ENCODE results near the gene ATP1A2. TPM values are rescaled to one million over a fixed set of nuclear protein-coding genes. Genes with fewer than 3 reads are reported as not detected.

ATP1A2 gene
- total and polyA plus RNA-seq, 2 experiments from 2014 or later, result 11.3 to 40.9 TPM

- Histone ChIP-seq H3K36me3 (no peaks in the 10 kb centered on the region), H3K4me3 (no peak overlapping the region), H3K9me3 (ENCODE audit: low read depth) (no peaks in the 10 kb centered on the region), H3K27me3 (no peaks in the 10 kb centered on the region), H3K4me1 (ENCODE audit: low read depth) (peaks cover 20% of the 10 kb centered on the region), H3K27ac (no peak overlapping the region)
- no peak for DNase-seq (ENCODE audit: low read depth in 1 of 2, low spot score in 1 of 2)
- TF ChIP-seq, protein P1, sequence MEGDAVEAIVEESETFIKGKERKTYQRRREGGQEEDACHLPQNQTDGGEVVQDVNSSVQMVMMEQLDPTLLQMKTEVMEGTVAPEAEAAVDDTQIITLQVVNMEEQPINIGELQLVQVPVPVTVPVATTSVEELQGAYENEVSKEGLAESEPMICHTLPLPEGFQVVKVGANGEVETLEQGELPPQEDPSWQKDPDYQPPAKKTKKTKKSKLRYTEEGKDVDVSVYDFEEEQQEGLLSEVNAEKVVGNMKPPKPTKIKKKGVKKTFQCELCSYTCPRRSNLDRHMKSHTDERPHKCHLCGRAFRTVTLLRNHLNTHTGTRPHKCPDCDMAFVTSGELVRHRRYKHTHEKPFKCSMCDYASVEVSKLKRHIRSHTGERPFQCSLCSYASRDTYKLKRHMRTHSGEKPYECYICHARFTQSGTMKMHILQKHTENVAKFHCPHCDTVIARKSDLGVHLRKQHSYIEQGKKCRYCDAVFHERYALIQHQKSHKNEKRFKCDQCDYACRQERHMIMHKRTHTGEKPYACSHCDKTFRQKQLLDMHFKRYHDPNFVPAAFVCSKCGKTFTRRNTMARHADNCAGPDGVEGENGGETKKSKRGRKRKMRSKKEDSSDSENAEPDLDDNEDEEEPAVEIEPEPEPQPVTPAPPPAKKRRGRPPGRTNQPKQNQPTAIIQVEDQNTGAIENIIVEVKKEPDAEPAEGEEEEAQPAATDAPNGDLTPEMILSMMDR (IDR thresholded peaks at IDR 0.05; ENCODE audit: low read depth, low read length), result no peak
Observed at GRCh38 chr1:160167056-160167455, 51.5 kb downstream of the ATP1A2 start.

GRCh38 chr1:160167580-160167979, 52.0 kb downstream of the ATP1A2 start:
- no peaks in the 10 kb centered on the region for H3K36me3 ChIP-seq
- peaks cover 20% of the 10 kb centered on the region for H3K4me1 ChIP-seq (ENCODE audit: low read depth)
- no peak overlapping the region for H3K4me3 ChIP-seq
- no peak for DNase-seq (ENCODE audit: low read depth in 1 of 2, low spot score in 1 of 2)
- H3K9me3 ChIP-seq (ENCODE audit: low read depth), result no peaks in the 10 kb centered on the region
- H3K27ac ChIP-seq, result peak overlapping the region; percentile 26
- H3K27me3 ChIP-seq, result no peaks in the 10 kb centered on the region
- TF ChIP-seq, protein P1 (IDR thresholded peaks at IDR 0.05; ENCODE audit: low read depth, low read length), result no peak

DNA sequence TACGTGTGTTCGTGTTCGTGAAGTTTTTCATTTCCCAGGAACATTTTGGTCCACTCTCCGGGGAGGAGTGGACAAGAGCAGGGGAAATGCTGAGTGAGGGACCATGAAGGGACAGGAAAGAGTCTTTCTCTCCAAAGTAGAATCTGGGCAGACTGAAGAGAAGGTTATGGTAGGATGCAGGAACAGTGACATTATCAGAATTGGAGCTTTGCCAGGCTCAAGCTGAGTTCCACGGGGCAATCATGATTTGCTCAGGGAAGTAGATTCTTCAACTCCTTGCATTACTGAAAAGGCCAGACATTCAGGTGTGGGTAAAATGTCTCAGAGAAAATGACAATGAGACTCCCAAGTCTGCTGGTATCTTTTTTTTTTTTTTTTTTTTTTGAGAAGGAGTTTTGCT, 52.5 kb downstream of the ATP1A2 start:
- no peaks in the 10 kb centered on the region for H3K9me3 ChIP-seq (ENCODE audit: low read depth)

GRCh38 chr1:160168609-160169369, 53.2 kb downstream of the ATP1A2 start:
- Histone ChIP-seq H3K4me3 (no peak overlapping the region), H3K36me3 (no peaks in the 10 kb centered on the region), H3K9me3 (ENCODE audit: low read depth) (no peaks in the 10 kb centered on the region), H3K27me3 (no peaks in the 10 kb centered on the region), H3K27ac (no peak overlapping the region), H3K4me1 (ENCODE audit: low read depth) (peaks cover 20% of the 10 kb centered on the region)
- TF ChIP-seq, protein P1 (IDR thresholded peaks at IDR 0.05; ENCODE audit: low read depth, low read length), result no peak
- peak in 1 of 2 donors; percentile 30 for DNase-seq (ENCODE audit: low read depth in 1 of 2, low spot score in 1 of 2)

More for the DNA sequence above, 52.5 kb downstream of the ATP1A2 start:
- Histone ChIP-seq H3K27me3 (no peaks in the 10 kb centered on the region), H3K4me1 (ENCODE audit: low read depth) (peaks cover 20% of the 10 kb centered on the region), H3K36me3 (no peaks in the 10 kb centered on the region), H3K4me3 (no peak overlapping the region), H3K27ac (peak overlapping the region; percentile 26)
- DNase-seq (ENCODE audit: low read depth in 1 of 2, low spot score in 1 of 2), result peak in 1 of 2 donors; percentile 36
- TF ChIP-seq, protein P1 (IDR thresholded peaks at IDR 0.05; ENCODE audit: low read depth, low read length), result no peak

GRCh38 chr1:160169553-160170399, 54.2 kb downstream of the ATP1A2 start:
- no peak overlapping the region for H3K27ac ChIP-seq
- TF ChIP-seq, protein P1 (IDR thresholded peaks at IDR 0.05; ENCODE audit: low read depth, low read length), result no peak
- H3K27me3 ChIP-seq, result no peaks in the 10 kb centered on the region
- no peaks in the 10 kb centered on the region for H3K9me3 ChIP-seq (ENCODE audit: low read depth)
- H3K4me1 ChIP-seq (ENCODE audit: low read depth), result peaks cover 20% of the 10 kb centered on the region
- H3K4me3 ChIP-seq, result no peak overlapping the region
- H3K36me3 ChIP-seq, result no peaks in the 10 kb centered on the region
- DNase-seq (ENCODE audit: low read depth in 1 of 2, low spot score in 1 of 2), result no peak
